Thyroid gland (tissue), 4 donors: ENCODE measurements around the gene ASXL1. TPM values are rescaled to one million over a fixed set of nuclear protein-coding genes. Genes with fewer than 3 reads are reported as not detected.

Experiments used
- DNase-seq, 2 donors: peaks; one replicate each; pipeline ENCODE4 v3.0.0-alpha.2; 2019
- H3K27ac ChIP-seq, 3 donors: fragments of 200-600 bp; sonication (generic); 1 replicate in 2 of 3; 2 replicates in 1 of 3; pipeline ENCODE4 v1.5.1; 2016 to 2019; ENCODE audit warnings: mild to moderate bottlenecking in 1 of 3, moderate library complexity in 1 of 3
- H3K27me3 ChIP-seq: fragments of 200-600 bp; sonication (generic); one replicate; pipeline ENCODE4 v1.5.1; 2019
- H3K36me3 ChIP-seq, 2 donors: fragments of 200-600 bp; sonication (generic); one replicate each; pipeline ENCODE4 v1.5.1; 2016 to 2019
- H3K4me1 ChIP-seq, 2 donors: fragments of 200-600 bp; sonication (generic); one replicate each; pipeline ENCODE4 v1.5.1; 2017 to 2019
- H3K4me3 ChIP-seq, 3 donors: fragments of 200-600 bp; sonication (generic); replicated peaks in 1 of 3; 1 replicate in 2 of 3; 2 replicates in 1 of 3; pipeline ENCODE4 v1.5.1; 2016; ENCODE audit warnings: mild to moderate bottlenecking in 1 of 3
- H3K9me3 ChIP-seq: fragments of 200-600 bp; sonication (generic); one replicate; pipeline ENCODE4 v1.5.1; 2017
- CTCF ChIP-seq, 6 experiments: fragments of 200-600 bp in 3 of 6; fragments of 450-650 bp in 3 of 6; sonication (generic) in 3 of 6; IDR thresholded peaks; one replicate each; pipeline ENCODE4 v1.5.1; 2016 to 2019; ENCODE audit warnings: antibody characterized with exemption in 6 of 6, mild to moderate bottlenecking in 2 of 6, inconsistent platforms in 1 of 6, moderate library complexity in 1 of 6
- POLR2A ChIP-seq, 2 donors: fragments of 450-650 bp; IDR thresholded peaks; one replicate each; pipeline ENCODE4 v1.6.1; 2017; ENCODE audit warnings: antibody characterized with exemption in 2 of 2, mild to moderate bottlenecking in 2 of 2, moderate library complexity in 1 of 2
- WGBS, 2 donors: methylation state at CpG; one replicate each; pipeline ENCODE4 v1.1.5; 2017; 5-methylcytosine and 5-hydroxymethylcytosine counted together
- intact Hi-C: fragments of 100-400 bp; cut with DNase I; formaldehyde crosslinking; loops from one replicate; pipeline ENCODE4 v1.15.1; 2023
- total RNA-seq, 4 donors: library from RNA; depleted of rRNA; stranded (reverse); fragments of >200 nt; gene quantifications; one replicate each; pipeline ENCODE4 v1.2.3, GENCODE V29; 2016

Gene ASXL1
- total RNA-seq, 4 donors from 2014 or later, result 62.1 to 155 (median 67.5) TPM

DNA sequence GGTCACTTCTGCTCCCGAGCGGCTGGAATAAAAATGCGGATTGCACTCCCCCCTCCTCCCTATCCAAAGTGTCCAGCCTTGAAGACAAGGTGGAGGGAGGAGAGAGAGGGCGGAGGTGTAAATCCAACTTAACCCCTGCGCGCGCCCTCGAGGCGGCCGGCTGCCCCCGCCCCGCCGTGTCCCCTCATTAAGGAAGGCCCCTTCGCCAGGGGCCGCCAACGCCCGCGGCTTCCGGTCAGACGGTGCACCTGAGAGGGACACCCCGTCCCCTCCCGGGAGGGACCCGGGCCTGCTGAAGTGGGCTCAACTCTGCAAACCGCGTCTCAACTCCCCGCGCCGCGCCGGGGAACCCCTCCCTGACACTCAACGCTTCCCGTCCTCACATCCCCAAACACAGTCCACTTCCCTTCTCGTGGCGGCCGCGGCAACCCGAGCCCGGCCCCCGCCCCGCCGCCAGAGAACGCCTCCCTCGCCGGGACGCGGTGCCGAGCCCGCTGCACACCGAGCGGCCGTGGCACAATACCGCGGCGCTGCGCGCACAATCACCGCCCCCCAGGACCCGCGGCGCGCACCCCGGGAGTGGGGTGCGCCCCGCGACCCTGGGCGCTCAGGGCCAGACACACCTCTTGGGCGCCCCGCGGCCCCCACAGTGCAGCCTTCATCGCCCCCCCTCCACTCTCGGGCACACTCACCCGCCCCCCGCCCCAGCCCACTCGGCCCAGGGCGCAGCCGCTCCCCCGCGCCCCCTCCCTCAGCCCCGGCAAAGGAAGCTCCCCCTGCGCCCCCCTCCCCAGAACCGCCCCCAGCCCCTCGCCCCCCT, 124.5 kb downstream of the ASXL1 start:
- H3K27ac ChIP-seq, result peak overlapping the region; percentile 28 to 93 (median 82)
- no peaks in the 10 kb centered on the region for H3K36me3 ChIP-seq
- 0 to 1% methylated on average over 20 to 23 of the region's 82 CpGs for WGBS, 2 donors
- H3K27me3 ChIP-seq, result no peaks in the 10 kb centered on the region
- TF ChIP-seq CTCF (IDR thresholded peaks at IDR 0.05) (no peak), POLR2A (IDR thresholded peaks at IDR 0.05) (no peak)
- intact Hi-C loops, result loop anchor here (5.0 kb wide), 1 partner anchor 125 kb away; the partner anchor contains the start of gene ASXL1
- DNase-seq, result peak; percentile 51 to 58
- no peaks in the 10 kb centered on the region for H3K9me3 ChIP-seq
- H3K4me3 ChIP-seq, result peak overlapping the region; percentile 34 to 89 (median 75)
- H3K4me1 ChIP-seq, result peaks cover 36 to 48% of the 10 kb centered on the region in 2 donors

DNA sequence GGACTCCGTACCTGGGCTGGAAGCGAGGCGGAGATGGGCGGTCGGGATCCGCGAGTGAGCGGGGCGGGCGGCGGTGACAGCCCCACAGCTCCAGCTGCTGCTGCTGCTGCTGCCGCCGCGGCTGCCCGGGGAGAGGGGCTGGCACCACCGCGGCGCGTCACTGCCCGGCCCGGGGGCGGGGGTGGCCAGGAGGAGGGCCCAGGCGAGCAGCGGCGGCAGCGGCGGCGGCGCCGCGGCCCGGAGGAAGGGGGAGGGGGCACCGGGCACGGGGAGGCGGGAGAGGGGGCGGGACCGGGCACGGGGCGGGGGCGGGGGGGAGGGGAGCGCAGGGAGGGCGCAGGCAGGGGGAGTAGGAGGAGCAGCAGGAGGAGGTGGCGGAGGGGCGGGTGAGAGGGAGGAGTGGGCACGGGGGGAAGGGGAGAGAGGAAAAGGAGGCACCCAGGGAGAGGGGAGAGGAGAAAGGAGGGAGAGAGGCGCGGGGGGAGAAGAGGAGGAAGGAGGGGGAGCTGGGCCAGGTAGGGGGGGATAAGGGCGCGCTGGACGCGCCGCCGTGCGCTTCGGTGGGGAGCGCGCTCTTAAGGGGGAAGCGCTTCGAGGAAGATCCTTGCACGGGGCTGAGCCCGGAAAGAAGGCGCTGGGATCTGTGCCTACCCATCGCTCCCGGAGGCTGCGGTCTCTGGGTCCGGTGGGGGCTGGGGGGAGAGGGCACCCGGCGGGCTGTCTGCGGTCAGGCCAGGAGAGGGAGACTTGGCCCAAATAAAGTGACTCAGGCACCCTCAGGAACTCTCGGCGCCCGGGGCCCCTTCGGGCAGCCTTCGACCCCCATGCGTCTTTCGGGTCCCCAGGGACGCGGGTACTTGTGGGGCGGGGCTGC, 125.5 kb downstream of the ASXL1 start:
- Histone ChIP-seq H3K27me3 (no peaks in the 10 kb centered on the region), H3K36me3 (no peaks in the 10 kb centered on the region), H3K4me3 (peak overlapping the region in 2 of 3 donors; percentile 75 to 89), H3K9me3 (no peaks in the 10 kb centered on the region), H3K4me1 (peaks cover 31 to 38% of the 10 kb centered on the region in 2 donors), H3K27ac (peak overlapping the region; percentile 64 to 93 (median 83))
- WGBS, 2 donors, result 1 to 2% methylated on average over 20 to 23 of the region's 79 CpGs
- intact Hi-C loops, result loop anchor here (5.0 kb wide), 1 partner anchor 126 kb away; the partner anchor contains the start of gene ASXL1
- peak; percentile 82 to 83 for DNase-seq
- TF ChIP-seq CTCF (IDR thresholded peaks at IDR 0.05) (peak in 1 of 6 experiments; percentile 2), POLR2A (IDR thresholded peaks at IDR 0.05) (peak in 1 of 2 donors; percentile 74)

- WGBS, 2 donors, result 1% methylated on average over 29 to 41 of the region's 74 CpGs
- peak; percentile 37 to 50 for DNase-seq
- peaks cover 30 to 31% of the 10 kb centered on the region in 2 donors for H3K4me1 ChIP-seq
- no peak for TF ChIP-seq POLR2A (IDR thresholded peaks at IDR 0.05)
- no peak for TF ChIP-seq CTCF (IDR thresholded peaks at IDR 0.05)
- peak overlapping the region; percentile 64 to 90 (median 83) for H3K27ac ChIP-seq
- H3K4me3 ChIP-seq, result peak overlapping the region in 2 of 3 donors; percentile 58 to 89
- no peaks in the 10 kb centered on the region for H3K9me3 ChIP-seq
- no peaks in the 10 kb centered on the region for H3K27me3 ChIP-seq
- intact Hi-C loops, result loop anchor here (5.0 kb wide), 1 partner anchor 127 kb away; the partner anchor contains the start of gene ASXL1
- no peaks in the 10 kb centered on the region for H3K36me3 ChIP-seq
Measured at GRCh38 chr20:32484225-32484957, 126.3 kb downstream of the ASXL1 start.

DNA sequence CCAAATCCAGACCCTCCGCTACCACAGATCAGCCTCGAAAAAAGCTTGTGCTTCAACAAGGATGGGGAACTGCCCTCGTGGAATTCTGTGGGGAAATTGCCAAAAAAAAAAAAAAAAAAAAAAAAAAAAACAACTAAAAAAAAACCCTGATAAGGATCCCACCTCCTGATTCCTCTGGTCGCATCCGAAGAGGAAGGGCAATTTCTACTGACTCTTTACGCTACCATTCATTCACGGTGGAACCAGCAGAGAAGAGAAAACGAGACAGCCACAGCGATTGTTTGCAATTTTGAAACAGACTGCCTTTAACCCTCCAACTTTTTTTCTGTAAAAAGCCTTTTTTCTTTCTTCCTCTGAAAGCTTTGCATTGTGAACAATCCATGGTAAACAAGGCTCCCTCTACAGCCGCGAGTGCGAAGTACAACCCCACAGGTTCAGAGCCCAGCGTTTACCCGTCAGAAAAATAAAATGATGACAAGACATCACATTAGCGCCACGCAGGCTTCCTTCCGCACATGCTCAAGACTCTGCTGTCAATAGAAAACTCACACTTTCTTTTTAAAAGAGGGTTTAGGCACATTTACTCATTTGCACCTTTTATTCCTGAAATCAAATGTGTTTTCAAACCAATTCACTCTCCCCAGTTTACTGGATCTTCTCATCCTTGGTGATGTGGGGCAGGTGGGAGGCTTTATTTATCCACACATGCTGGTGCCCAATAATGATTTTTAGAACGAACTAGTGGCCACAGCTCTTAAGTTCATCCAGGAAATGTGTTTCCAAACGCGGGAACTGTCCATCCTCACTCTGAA, 127.0 kb downstream of the ASXL1 start:
- Histone ChIP-seq H3K36me3 (no peaks in the 10 kb centered on the region), H3K4me1 (peaks cover 23 to 26% of the 10 kb centered on the region in 2 donors), H3K27me3 (no peaks in the 10 kb centered on the region), H3K27ac (peak overlapping the region; percentile 64 to 90 (median 83)), H3K4me3 (peak overlapping the region in 1 of 3 donors; percentile 89), H3K9me3 (no peaks in the 10 kb centered on the region)
- WGBS, 2 donors, result 5 to 6% methylated on average over 20 of the region's 20 CpGs
- DNase-seq, result peak; percentile 78 to 81
- intact Hi-C loops, result loop anchor here (5.0 kb wide), 1 partner anchor 128 kb away; the partner anchor contains the start of gene ASXL1
- TF ChIP-seq CTCF (IDR thresholded peaks at IDR 0.05) (peak; percentile 59 to 80 (median 77)), POLR2A (IDR thresholded peaks at IDR 0.05) (no peak)
